Progenitor cell of endocrine pancreas (in vitro differentiated cells): ENCODE results near the gene NAA25. TPM values are rescaled to one million over a fixed set of nuclear protein-coding genes. Genes with fewer than 3 reads are reported as not detected.
"Not testable (repeated sequence)": the region's sequence is repeated elsewhere in the genome, so short reads cannot be mapped to it uniquely, and the experiment has no call there.

Experiments
- DNase-seq: peaks from one replicate; pipeline ENCODE4 v3.0.0; 2021; ENCODE audit warnings: low spot score; ENCODE audit not compliant: unreplicated experiment
- H3K27ac Mint-ChIP-seq: 2 replicates; pipeline ENCODE4 v1.8.0; 2021; ENCODE audit warnings: mild to moderate bottlenecking, moderate library complexity, mixed read lengths
- H3K27me3 Mint-ChIP-seq: 2 replicates; pipeline ENCODE4 v1.8.0; 2021; ENCODE audit warnings: mixed read lengths
- H3K36me3 Mint-ChIP-seq: 2 replicates; pipeline ENCODE4 v1.8.0; 2022; ENCODE audit warnings: mixed read lengths; ENCODE audit not compliant: insufficient read depth
- H3K4me1 Mint-ChIP-seq: 2 replicates; pipeline ENCODE4 v1.8.0; 2021; ENCODE audit warnings: low read depth, mixed read lengths
- H3K4me3 Mint-ChIP-seq: 2 replicates; pipeline ENCODE4 v1.8.0; 2021; ENCODE audit warnings: low read depth, mild to moderate bottlenecking, moderate library complexity, mixed read lengths
- H3K9me3 Mint-ChIP-seq: 2 replicates; pipeline ENCODE4 v1.8.0; 2021; ENCODE audit warnings: low read depth, mixed read lengths
- total RNA-seq: library from RNA; stranded (reverse); gene quantifications from 2 replicates; pipeline ENCODE4 v1.2.1, GENCODE V29; 2021
- TF ChIP-seq, protein P1 (sequence below): fragments of 200-600 bp; sonication (generic); IDR thresholded peaks from one replicate; pipeline ENCODE4 v1.5.0; 2021; ENCODE audit warnings: antibody characterized with exemption, mild to moderate bottlenecking; ENCODE audit not compliant: unreplicated experiment

Gene NAA25
- total RNA-seq, 1 donor from 2014 or later: 34.5 TPM

DNA sequence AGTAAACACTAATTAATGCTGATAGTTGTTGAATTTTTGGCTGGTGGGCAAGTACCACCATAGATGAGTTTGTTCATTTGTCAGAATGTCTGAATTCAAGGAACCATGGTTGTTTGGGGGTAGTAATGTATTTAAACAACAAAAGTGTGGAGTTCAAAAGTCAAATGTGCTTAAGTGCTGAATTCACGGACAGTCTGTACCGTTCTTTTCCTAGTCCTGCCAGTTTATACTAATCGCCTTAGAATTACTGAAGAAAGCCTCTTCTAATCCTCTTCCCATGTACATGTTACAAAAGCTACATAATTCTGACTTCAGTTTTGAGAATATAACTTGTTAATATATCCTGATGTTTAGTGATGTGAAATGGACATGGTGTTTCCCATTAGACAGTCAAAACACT is 2.7 kb downstream of the NAA25 start:
- no peaks in the 10 kb centered on the region for H3K9me3 Mint-ChIP-seq
- H3K27ac Mint-ChIP-seq: no peak overlapping the region
- no peak overlapping the region for H3K4me3 Mint-ChIP-seq
- TF ChIP-seq, protein P1, sequence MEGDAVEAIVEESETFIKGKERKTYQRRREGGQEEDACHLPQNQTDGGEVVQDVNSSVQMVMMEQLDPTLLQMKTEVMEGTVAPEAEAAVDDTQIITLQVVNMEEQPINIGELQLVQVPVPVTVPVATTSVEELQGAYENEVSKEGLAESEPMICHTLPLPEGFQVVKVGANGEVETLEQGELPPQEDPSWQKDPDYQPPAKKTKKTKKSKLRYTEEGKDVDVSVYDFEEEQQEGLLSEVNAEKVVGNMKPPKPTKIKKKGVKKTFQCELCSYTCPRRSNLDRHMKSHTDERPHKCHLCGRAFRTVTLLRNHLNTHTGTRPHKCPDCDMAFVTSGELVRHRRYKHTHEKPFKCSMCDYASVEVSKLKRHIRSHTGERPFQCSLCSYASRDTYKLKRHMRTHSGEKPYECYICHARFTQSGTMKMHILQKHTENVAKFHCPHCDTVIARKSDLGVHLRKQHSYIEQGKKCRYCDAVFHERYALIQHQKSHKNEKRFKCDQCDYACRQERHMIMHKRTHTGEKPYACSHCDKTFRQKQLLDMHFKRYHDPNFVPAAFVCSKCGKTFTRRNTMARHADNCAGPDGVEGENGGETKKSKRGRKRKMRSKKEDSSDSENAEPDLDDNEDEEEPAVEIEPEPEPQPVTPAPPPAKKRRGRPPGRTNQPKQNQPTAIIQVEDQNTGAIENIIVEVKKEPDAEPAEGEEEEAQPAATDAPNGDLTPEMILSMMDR: no peak
- peaks cover 27% of the 10 kb centered on the region for H3K4me1 Mint-ChIP-seq
- peaks cover 6% of the 10 kb centered on the region for H3K36me3 Mint-ChIP-seq
- DNase-seq: no peak
- H3K27me3 Mint-ChIP-seq: no peaks in the 10 kb centered on the region

DNA sequence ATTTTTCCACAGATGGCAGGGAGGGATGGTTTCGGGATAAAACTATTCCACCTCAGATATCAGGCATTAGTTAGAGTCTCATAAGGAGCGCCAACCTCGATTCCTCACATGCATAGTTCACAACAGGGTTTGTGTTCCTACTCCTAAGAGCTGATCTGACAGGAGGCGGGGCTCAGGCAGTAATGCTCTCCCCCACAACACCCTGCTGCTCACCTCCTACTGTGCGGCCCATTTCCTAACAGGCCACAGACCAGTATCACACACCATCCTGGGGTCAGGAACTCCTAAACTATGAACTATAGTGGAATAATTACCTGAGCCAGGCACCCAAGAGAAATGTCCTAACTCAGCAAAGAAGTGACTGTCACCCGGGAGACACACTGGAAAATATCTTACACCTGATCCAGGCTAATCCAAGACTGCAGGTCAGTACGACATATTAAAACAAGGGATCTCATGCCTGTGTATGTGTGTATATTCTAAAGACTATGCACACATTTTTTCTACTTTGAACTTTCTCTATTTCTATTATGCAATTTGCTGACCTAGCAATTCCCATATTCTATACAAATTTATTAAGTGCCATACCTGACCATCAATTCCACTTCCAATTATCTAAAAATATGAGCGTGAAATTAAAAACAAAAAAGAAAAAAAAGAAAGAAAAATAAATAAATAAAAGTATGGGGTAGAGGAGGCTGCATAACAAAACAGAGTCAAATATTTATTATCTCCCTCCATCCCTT is 4.7 kb downstream of the NAA25 start:
- Mint-ChIP-seq H3K4me1 (peaks cover 18% of the 10 kb centered on the region), H3K9me3 (no peaks in the 10 kb centered on the region), H3K27me3 (no peaks in the 10 kb centered on the region), H3K27ac (no peak overlapping the region), H3K4me3 (no peak overlapping the region), H3K36me3 (peaks cover 9% of the 10 kb centered on the region)
- DNase-seq: no peak
- TF ChIP-seq, protein P1: no peak

DNA sequence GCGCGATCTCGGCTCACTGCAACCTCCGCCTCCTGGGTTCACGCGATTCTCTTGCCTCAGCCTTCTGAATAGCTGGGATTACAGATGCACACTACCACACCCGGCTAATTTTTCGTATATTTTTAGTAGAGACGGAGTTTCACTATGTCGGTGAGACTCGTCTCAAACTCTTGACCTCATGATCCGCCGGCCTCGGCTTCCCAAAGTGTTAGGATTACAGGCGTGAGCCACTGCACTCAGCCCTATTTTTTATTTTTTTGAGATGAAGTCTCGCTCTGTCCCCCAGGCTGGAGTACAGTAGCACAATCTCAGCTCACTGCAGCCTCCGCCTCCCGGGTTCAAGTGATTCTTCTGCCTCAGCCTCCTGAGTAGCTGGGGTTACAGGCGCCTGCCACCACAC is 5.8 kb downstream of the NAA25 start:
- H3K36me3 Mint-ChIP-seq, H3K4me3 Mint-ChIP-seq, DNase-seq, H3K27ac Mint-ChIP-seq, H3K27me3 Mint-ChIP-seq, H3K9me3 Mint-ChIP-seq: not testable (repeated sequence)
- H3K4me1 Mint-ChIP-seq: peaks cover 15% of the 10 kb centered on the region

DNA sequence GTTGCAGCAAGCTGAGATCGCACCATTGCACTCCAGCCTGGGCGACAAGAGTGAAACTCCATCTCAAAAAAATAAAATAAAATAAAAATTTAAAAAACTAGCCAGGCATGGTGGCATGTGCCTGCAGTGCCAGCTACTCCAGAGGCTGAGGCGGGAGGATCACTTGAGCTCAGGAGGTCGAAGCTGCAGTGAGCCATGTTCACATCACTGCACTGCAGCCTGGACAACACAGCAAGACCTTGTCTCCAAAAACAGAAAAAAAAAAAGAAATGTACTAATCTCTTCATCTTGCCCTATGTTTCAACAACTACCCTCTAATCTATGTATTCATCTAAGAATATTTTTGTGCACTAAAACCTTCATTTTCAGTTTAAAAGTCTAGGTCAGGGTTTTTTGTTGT is 6.5 kb downstream of the NAA25 start:
- Mint-ChIP-seq H3K4me1 (peaks cover 9% of the 10 kb centered on the region), H3K36me3 (peaks cover 9% of the 10 kb centered on the region), H3K4me3 (no peak overlapping the region), H3K9me3 (no peaks in the 10 kb centered on the region), H3K27ac (no peak overlapping the region), H3K27me3 (no peaks in the 10 kb centered on the region)
- TF ChIP-seq, protein P1: no peak
- no peak for DNase-seq

DNA sequence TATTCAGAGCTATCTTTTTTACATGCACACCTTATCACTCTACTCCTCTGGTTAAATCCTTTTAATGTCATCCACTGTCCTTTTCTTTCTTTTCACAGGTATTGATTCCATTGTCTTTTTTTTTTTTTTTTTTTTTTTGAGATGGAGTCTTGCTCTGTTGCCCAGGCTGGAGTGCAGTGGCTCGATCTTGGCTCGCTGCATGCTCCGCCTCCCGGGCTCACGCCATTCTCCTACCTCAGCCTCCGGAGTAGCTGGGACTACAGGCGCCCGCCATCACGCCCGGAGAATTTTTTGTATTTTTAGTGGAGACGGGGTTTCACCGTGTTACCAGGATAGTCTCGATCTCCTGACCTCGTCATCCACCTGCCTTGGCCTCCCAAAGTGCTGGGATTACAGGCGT is 8.1 kb downstream of the NAA25 start:
- not testable (repeated sequence) for DNase-seq, H3K9me3 Mint-ChIP-seq, H3K36me3 Mint-ChIP-seq, H3K27ac Mint-ChIP-seq, H3K4me1 Mint-ChIP-seq, H3K4me3 Mint-ChIP-seq, H3K27me3 Mint-ChIP-seq

DNA sequence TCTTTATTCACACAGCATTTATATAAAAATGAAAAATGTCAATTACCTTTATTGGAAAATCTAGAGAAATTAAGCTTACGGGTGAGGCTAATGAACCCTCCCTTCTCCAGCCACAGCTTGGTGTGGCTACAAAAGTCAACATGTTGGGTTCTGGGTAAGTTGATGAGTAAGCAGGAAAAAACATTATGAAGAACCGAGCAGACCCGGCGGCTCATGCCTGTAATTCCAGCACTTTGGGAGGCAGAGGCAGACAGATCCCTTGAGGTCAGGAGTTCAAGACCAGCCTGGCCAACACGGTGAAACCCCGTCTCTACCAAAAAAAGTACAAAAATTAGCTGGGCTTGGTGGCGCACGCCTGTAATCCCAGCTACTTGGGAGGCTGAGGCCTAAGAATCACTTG is 10.9 kb downstream of the NAA25 start:
- DNase-seq: no peak
- Mint-ChIP-seq H3K36me3 (peaks cover 10% of the 10 kb centered on the region), H3K4me3 (no peak overlapping the region), H3K27me3 (no peaks in the 10 kb centered on the region), H3K27ac (no peak overlapping the region), H3K9me3 (no peaks in the 10 kb centered on the region), H3K4me1 (no peaks in the 10 kb centered on the region)
- TF ChIP-seq, protein P1: no peak
